Measurements from ENCODE around the gene ABCB10. TPM values are rescaled to one million over a fixed set of nuclear protein-coding genes. Genes with fewer than 3 reads are reported as not detected.

ABCB10 gene
- total and polyA plus RNA-seq, 2 experiments from 2014 or later: 4.7 to 9.7 TPM

- Histone ChIP-seq H3K4me3 (no peak overlapping the region), H2AFZ (no peak overlapping the region), H3K27me3 (ENCODE audit: insufficient read depth) (no peaks in the 10 kb centered on the region), H3F3A (replicated peaks; ENCODE audit: low read depth) (0 out of 2 replicates have a peak, but pooled peaks cover 10% of the 10 kb centered on the region), H3K4me1 (ENCODE audit: insufficient read depth) (peaks cover 7% of the 10 kb centered on the region; the same call in 1 of the 2 replicates), H3K4me2 (0 out of 2 replicates have a peak overlapping the region, but pooled peaks have one; percentile 16), H3K79me2 (replicated peaks; ENCODE audit: insufficient read depth) (peaks cover 45% of the 10 kb centered on the region), H3K9me2 (ENCODE audit: insufficient read depth) (no peaks in the 10 kb centered on the region), H4K20me1 (replicated peaks; ENCODE audit: insufficient read depth) (peaks cover 9% of the 10 kb centered on the region; the same call in 1 of the 2 replicates), H3K36me3 (ENCODE audit: insufficient read depth) (no peaks in the 10 kb centered on the region), H3K27ac (ENCODE audit: low read depth) (no peak overlapping the region)
- ATAC-seq (no peak), DNase-seq (ENCODE audit: low spot score) (no peak)
- Mint-ChIP-seq H3K9me3 (no peaks in the 10 kb centered on the region), H3K27ac (peak overlapping the region; percentile 22), H3K4me1 (peaks cover 26% of the 10 kb centered on the region), H3K4me3 (no peak overlapping the region), H3K27me3 (ENCODE audit: insufficient read depth, low read depth, poor library complexity) (peaks cover 7% of the 10 kb centered on the region), H3K36me3 (ENCODE audit: low read depth) (no peaks in the 10 kb centered on the region)
- TF ChIP-seq JUNB (IDR thresholded peaks at IDR 0.05; ENCODE audit: unreplicated experiment) (no peak), EZH2phosphoT487 (IDR thresholded peaks at IDR 0.05; ENCODE audit: unreplicated experiment) (no peak), EZH2 (IDR thresholded peaks at IDR 0.05; ENCODE audit: low read depth, unreplicated experiment) (no peak), STAT1 (IDR thresholded peaks at IDR 0.05; ENCODE audit: unreplicated experiment) (no peak), CREB1 (CRISPR knock-in tag; IDR thresholded peaks at IDR 0.05; ENCODE audit: low read depth) (no peak), NANOG (IDR thresholded peaks at IDR 0.05; ENCODE audit: borderline replicate concordance) (no peak), REST (IDR thresholded peaks at IDR 0.05; ENCODE audit: unreplicated experiment) (no peak), ZNF331 (CRISPR knock-in tag; IDR thresholded peaks at IDR 0.05; ENCODE audit: low read depth) (no peak), POLR2AphosphoS5 (IDR thresholded peaks at IDR 0.05; ENCODE audit: low read depth) (no peak), CTCF (conservative IDR thresholded peaks at IDR 0.05; ENCODE audit: low read depth in 2 of 2) (no peak), ETS1 (IDR thresholded peaks at IDR 0.05) (no peak), ZNF114 (CRISPR knock-in tag; IDR thresholded peaks at IDR 0.05) (no peak), ZNF462 (CRISPR knock-in tag; IDR thresholded peaks at IDR 0.05) (no peak)
Observed at GRCh38 chr1:229554886-229555621, 3.5 kb downstream of the ABCB10 start.

Measured in GM23338 (cell line).